ENCODE measurements around the gene MRPL50. TPM values are rescaled to one million over a fixed set of nuclear protein-coding genes. Genes with fewer than 3 reads are reported as not detected.

MRPL50 gene
- total and polyA plus RNA-seq, 2 experiments from 2014 or later = 25.5 to 59.0 TPM

GRCh38 chr9:101381118-101381517 is 17.3 kb downstream of the MRPL50 start (continued):
- TF ChIP-seq ZNF462 (CRISPR knock-in tag; IDR thresholded peaks at IDR 0.05) = no peak

- H3K27me3 Mint-ChIP-seq (ENCODE audit: insufficient read depth, low read depth, poor library complexity) = peaks cover 5% of the 10 kb centered on the region
- Histone ChIP-seq H3K36me3 (ENCODE audit: insufficient read depth) (peaks cover 5% of the 10 kb centered on the region; the same call in 1 of the 2 replicates), H3F3A (replicated peaks; ENCODE audit: low read depth) (no peaks in the 10 kb centered on the region), H3K79me2 (replicated peaks; ENCODE audit: insufficient read depth) (no peaks in the 10 kb centered on the region), H3K4me2 (no peak overlapping the region), H2AFZ (no peak overlapping the region), H4K20me1 (replicated peaks; ENCODE audit: insufficient read depth) (no peaks in the 10 kb centered on the region), H3K27me3 (ENCODE audit: insufficient read depth) (no peaks in the 10 kb centered on the region), H3K4me1 (ENCODE audit: insufficient read depth) (peaks cover 9% of the 10 kb centered on the region; the same call in 1 of the 2 replicates), H3K4me3 (no peak overlapping the region), H3K9me2 (ENCODE audit: insufficient read depth) (no peaks in the 10 kb centered on the region), H3K27ac (ENCODE audit: low read depth) (no peak overlapping the region)
- peaks cover 13% of the 10 kb centered on the region for H3K36me3 Mint-ChIP-seq (ENCODE audit: low read depth)
- ATAC-seq = no peak
- no peak overlapping the region for H3K4me3 Mint-ChIP-seq
- TF ChIP-seq REST (IDR thresholded peaks at IDR 0.05; ENCODE audit: unreplicated experiment) (no peak), CREB1 (CRISPR knock-in tag; IDR thresholded peaks at IDR 0.05; ENCODE audit: low read depth) (no peak)
- DNase-seq (ENCODE audit: low spot score) = no peak
- H3K27ac Mint-ChIP-seq = no peak overlapping the region
- H3K9me3 Mint-ChIP-seq = peaks cover 22% of the 10 kb centered on the region
- peaks cover 20% of the 10 kb centered on the region; the same call in 2 of the 3 replicates for H3K4me1 Mint-ChIP-seq
Observed at GRCh38 chr9:101380295-101380694, 18.1 kb downstream of the MRPL50 start.

All from GM23338 (cell line).